GM12875 (cell line): ENCODE results near the gene DAGLA.

Experiments used
- H3K4me3 ChIP-seq: one replicate; pipeline ENCODE4 v1.5.1; 2011; ENCODE audit warnings: low read depth, low read length, control low read depth
- CTCF ChIP-seq: IDR thresholded peaks from 2 replicates; pipeline ENCODE4 v1.5.1; 2011; ENCODE audit warnings: low read depth, mild to moderate bottlenecking, control low read depth, inconsistent platforms, low read length, moderate library complexity, borderline replicate concordance; ENCODE audit not compliant: insufficient read depth

The DAGLA gene

GRCh38 chr11:61706452-61707400 is 26.5 kb downstream of the DAGLA start:
- H3K4me3 ChIP-seq: no peak overlapping the region
- TF ChIP-seq CTCF: no peak

- TF ChIP-seq CTCF: no peak
- H3K4me3 ChIP-seq: no peak overlapping the region
Observed at GRCh38 chr11:61707574-61707973, 27.4 kb downstream of the DAGLA start.

GRCh38 chr11:61709110-61709509 is 28.9 kb downstream of the DAGLA start:
- no peak for TF ChIP-seq CTCF
- H3K4me3 ChIP-seq: no peak overlapping the region

GRCh38 chr11:61709572-61709971 is 29.4 kb downstream of the DAGLA start:
- TF ChIP-seq CTCF: no peak
- H3K4me3 ChIP-seq: no peak overlapping the region

- H3K4me3 ChIP-seq: no peak overlapping the region
- TF ChIP-seq CTCF: no peak
Observed at GRCh38 chr11:61710019-61710418, 29.8 kb downstream of the DAGLA start.

- H3K4me3 ChIP-seq: no peak overlapping the region
- no peak for TF ChIP-seq CTCF
Observed at GRCh38 chr11:61711037-61711436, 30.8 kb downstream of the DAGLA start.

- H3K4me3 ChIP-seq: no peak overlapping the region
Observed at GRCh38 chr11:61711498-61711897, 31.3 kb downstream of the DAGLA start.

More at GRCh38 chr11:61711498-61711897, 31.3 kb downstream of the DAGLA start:
- TF ChIP-seq CTCF: no peak
